K562 (cell line): ENCODE measurements around the gene EML3. TPM values are rescaled to one million over a fixed set of nuclear protein-coding genes. Genes with fewer than 3 reads are reported as not detected.
A peak's percentile ranks its signal among the peaks of the same experiment; 100 is the strongest.

Experiments used
- ELK3 ChIP-seq: fragments of 450-650 bp; formaldehyde crosslinking; IDR thresholded peaks from 2 replicates; pipeline ENCODE4 v1.4.0; 2020; ENCODE audit warnings: mild to moderate bottlenecking
- HDAC1 ChIP-seq, 2 experiments: fragments of 450-650 bp; IDR thresholded peaks; 2 replicates each; pipeline ENCODE4 v1.6.1; 2016 to 2017; ENCODE audit warnings: inconsistent platforms in 1 of 2, mild to moderate bottlenecking in 1 of 2, moderate library complexity in 1 of 2
- HLTF ChIP-seq: fragments of 450-650 bp; IDR thresholded peaks from 2 replicates; pipeline ENCODE4 v1.6.1; 2016
- PML ChIP-seq: IDR thresholded peaks from 2 replicates; pipeline ENCODE4 v1.6.1; 2012; ENCODE audit warnings: low read length, inconsistent platforms
- RERE ChIP-seq: sonication (generic); formaldehyde crosslinking; IDR thresholded peaks from 2 replicates; pipeline ENCODE4 v1.8.0; 2023; ENCODE audit warnings: missing genetic modification reagents, mild to moderate bottlenecking, borderline replicate concordance
- RNF2 ChIP-seq: sonication (generic); IDR thresholded peaks from 2 replicates; pipeline ENCODE4 v1.6.1; 2016
- SMAD1 ChIP-seq: fragments of 150-350 bp; IDR thresholded peaks from 2 replicates; pipeline ENCODE4 v1.6.1; 2014; ENCODE audit warnings: low read length, low read depth; ENCODE audit not compliant: partially characterized antibody
- TAF15 ChIP-seq: fragments of 200-400 bp; formaldehyde crosslinking; IDR thresholded peaks from 2 replicates; pipeline ENCODE4 v1.6.1; 2017; ENCODE audit warnings: mild to moderate bottlenecking, low read depth, low read length, moderate library complexity
- ZBTB11 ChIP-seq, 3 experiments: fragments of 200-800 bp in 1 of 3; fragments of 250-450 bp in 1 of 3; fragments of 450-650 bp in 1 of 3; sonication (Bioruptor Pico) in 1 of 3; sonication (Bioruptor generic) in 1 of 3; formaldehyde crosslinking in 1 of 3; IDR thresholded peaks; 2 replicates each; pipeline versions ENCODE4 v1.6.1 to v1.8.0; 2016 to 2022; ENCODE audit warnings: mild to moderate bottlenecking in 2 of 3, missing genetic modification characterization in 2 of 3, missing compliant biosample characterization in 1 of 3, moderate library complexity in 1 of 3
- ZNF644 ChIP-seq: fragments of 200-800 bp; sonication (Bioruptor generic); IDR thresholded peaks from 2 replicates; pipeline ENCODE4 v1.6.1; 2016; ENCODE audit warnings: low read depth, missing genetic modification characterization, missing compliant biosample characterization
- polyA plus RNA-seq, 8 experiments: library from polyadenylated mRNA; depleted of rRNA in 4 of 8; stranded (reverse) in 5 of 8; unstranded in 3 of 8; fragments of >200 nt; fragmentation: Nextera tagmentation in 2 of 8; fragmentation: Illumina TruSeq in 1 of 8; extraction: Ambion mirVana in 2 of 8; extraction: Trizol in 1 of 8; gene quantifications; 2 replicates each; pipeline versions ENCODE4 v1.2.1 to v1.2.3, GENCODE V29; 2011 to 2014; ENCODE audit warnings: inconsistent platforms in 1 of 8, missing spikeins in 1 of 8
- total RNA-seq, 7 experiments: library from RNA; depleted of rRNA in 6 of 7; stranded (reverse); fragments of >200 nt in 6 of 7; fragmentation: Illumina TruSeq in 2 of 7; extraction: Trizol in 2 of 7; gene quantifications; 2 replicates each; pipeline versions ENCODE4 v1.2.1 to v1.2.3, GENCODE V29; 2011 to 2021; ENCODE audit warnings: low replicate concordance in 1 of 7

Gene EML3
- total and polyA plus RNA-seq, 9 of the 15 experiments (the other 6 are each of a cell fraction or from before 2014, with no cell fraction given) = 0.32 to 90.5 (median 26.4) TPM

- no peak for TF ChIP-seq RERE (CRISPR knock-in tag)
- TF ChIP-seq RNF2 = no peak
- TF ChIP-seq SMAD1 = no peak
- no peak for TF ChIP-seq PML
- TF ChIP-seq HLTF = peak; percentile 17; the same call in 1 of the 2 replicates
- TF ChIP-seq TAF15 = no peak
- no peak for TF ChIP-seq ZBTB11 (CRISPR knock-in tag; IDR thresholded peaks at IDR 0.05)
- TF ChIP-seq ELK3 (CRISPR knock-in tag) = no peak
- TF ChIP-seq HDAC1 (IDR thresholded peaks at IDR 0.05) = no peak
- TF ChIP-seq ZNF644 = no peak
Observed at GRCh38 chr11:62592146-62592815, 20.3 kb downstream of the EML3 start (continued).
